WTC11 (cell line): ENCODE measurements around the gene CRYGS.

Source experiments
- SP1 ChIP-seq: sonication (generic); formaldehyde crosslinking; conservative IDR thresholded peaks from 2 replicates; pipeline ENCODE4 v1.8.1; 2022; ENCODE audit warnings: missing genetic modification reagents
- ZNF232 ChIP-seq: sonication (generic); formaldehyde crosslinking; IDR thresholded peaks from 2 replicates; pipeline ENCODE4 v1.8.0; 2022; ENCODE audit warnings: mild to moderate bottlenecking, missing genetic modification reagents
- ZNF423 ChIP-seq: fragments of 250-450 bp; sonication (Bioruptor Pico); IDR thresholded peaks from 2 replicates; pipeline ENCODE4 v2.1.2; 2022; ENCODE audit warnings: mild to moderate bottlenecking, moderate library complexity
- TF ChIP-seq, protein P1 (sequence below): fragments of 200-600 bp; IDR thresholded peaks from 2 replicates; pipeline ENCODE4 v1.8.0; 2022; ENCODE audit warnings: antibody characterized with exemption
- TF ChIP-seq, protein P2 (sequence below): sonication (generic); formaldehyde crosslinking; conservative IDR thresholded peaks from 2 replicates; pipeline ENCODE4 v1.8.1; 2023; ENCODE audit warnings: mild to moderate bottlenecking, low read depth, missing genetic modification reagents, moderate library complexity
- TF ChIP-seq, protein P3 (sequence below): sonication (generic); formaldehyde crosslinking; IDR thresholded peaks from 2 replicates; pipeline ENCODE4 v1.8.0; 2022; ENCODE audit warnings: missing genetic modification reagents

DNA sequence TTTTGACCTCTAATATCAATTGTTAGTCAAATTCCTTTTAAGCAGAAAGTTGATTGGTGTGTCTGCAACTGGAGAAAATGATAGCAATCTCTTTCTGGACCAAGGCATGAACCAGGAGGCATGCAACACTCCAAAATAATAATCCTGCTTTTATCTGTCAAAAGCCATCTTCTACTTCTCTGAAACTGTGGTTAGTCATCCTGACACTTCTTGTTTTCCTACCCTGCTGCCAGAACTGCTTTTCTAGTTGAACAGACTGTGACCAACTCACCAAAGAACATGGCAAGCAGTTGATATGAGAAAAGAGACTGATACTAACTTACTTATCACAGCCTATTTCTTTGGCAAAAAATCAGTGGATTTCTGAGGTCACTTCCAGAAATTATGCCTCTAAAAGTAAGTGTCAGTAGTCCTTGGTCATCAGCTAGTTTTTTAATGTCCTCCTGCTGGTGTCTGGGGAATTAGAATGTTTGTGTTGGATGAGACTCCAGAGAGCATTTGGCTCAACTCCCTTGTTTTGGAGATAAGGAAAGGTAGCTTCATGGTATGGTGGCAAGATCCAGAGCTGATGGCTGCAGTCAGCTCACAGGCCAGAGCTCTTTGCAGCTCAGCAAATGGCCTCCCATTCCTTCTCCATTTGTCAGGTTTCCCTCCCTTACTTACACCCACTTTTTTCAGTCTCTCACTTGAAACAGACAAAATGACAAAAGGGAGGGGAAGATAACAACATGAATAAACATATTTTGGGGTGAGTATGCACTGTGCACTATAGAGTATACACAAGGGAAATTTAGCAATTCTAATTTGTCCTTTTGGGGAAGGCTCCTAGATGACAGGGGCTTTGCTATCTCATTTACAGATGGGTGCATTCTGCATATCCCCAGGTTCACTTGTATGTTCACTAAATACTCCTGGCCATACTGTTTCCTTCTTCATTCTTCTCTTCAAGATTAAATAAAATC, 7.0 kb downstream of the CRYGS start:
- TF ChIP-seq, protein P1, sequence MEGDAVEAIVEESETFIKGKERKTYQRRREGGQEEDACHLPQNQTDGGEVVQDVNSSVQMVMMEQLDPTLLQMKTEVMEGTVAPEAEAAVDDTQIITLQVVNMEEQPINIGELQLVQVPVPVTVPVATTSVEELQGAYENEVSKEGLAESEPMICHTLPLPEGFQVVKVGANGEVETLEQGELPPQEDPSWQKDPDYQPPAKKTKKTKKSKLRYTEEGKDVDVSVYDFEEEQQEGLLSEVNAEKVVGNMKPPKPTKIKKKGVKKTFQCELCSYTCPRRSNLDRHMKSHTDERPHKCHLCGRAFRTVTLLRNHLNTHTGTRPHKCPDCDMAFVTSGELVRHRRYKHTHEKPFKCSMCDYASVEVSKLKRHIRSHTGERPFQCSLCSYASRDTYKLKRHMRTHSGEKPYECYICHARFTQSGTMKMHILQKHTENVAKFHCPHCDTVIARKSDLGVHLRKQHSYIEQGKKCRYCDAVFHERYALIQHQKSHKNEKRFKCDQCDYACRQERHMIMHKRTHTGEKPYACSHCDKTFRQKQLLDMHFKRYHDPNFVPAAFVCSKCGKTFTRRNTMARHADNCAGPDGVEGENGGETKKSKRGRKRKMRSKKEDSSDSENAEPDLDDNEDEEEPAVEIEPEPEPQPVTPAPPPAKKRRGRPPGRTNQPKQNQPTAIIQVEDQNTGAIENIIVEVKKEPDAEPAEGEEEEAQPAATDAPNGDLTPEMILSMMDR = no peak
- TF ChIP-seq SP1 (CRISPR knock-in tag) (no peak), ZNF423 (CRISPR knock-in tag) (no peak), ZNF232 (CRISPR knock-in tag) (no peak)
- TF ChIP-seq, protein P2, sequence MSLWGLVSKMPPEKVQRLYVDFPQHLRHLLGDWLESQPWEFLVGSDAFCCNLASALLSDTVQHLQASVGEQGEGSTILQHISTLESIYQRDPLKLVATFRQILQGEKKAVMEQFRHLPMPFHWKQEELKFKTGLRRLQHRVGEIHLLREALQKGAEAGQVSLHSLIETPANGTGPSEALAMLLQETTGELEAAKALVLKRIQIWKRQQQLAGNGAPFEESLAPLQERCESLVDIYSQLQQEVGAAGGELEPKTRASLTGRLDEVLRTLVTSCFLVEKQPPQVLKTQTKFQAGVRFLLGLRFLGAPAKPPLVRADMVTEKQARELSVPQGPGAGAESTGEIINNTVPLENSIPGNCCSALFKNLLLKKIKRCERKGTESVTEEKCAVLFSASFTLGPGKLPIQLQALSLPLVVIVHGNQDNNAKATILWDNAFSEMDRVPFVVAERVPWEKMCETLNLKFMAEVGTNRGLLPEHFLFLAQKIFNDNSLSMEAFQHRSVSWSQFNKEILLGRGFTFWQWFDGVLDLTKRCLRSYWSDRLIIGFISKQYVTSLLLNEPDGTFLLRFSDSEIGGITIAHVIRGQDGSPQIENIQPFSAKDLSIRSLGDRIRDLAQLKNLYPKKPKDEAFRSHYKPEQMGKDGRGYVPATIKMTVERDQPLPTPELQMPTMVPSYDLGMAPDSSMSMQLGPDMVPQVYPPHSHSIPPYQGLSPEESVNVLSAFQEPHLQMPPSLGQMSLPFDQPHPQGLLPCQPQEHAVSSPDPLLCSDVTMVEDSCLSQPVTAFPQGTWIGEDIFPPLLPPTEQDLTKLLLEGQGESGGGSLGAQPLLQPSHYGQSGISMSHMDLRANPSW (CRISPR knock-in tag) = no peak
- TF ChIP-seq, protein P3, sequence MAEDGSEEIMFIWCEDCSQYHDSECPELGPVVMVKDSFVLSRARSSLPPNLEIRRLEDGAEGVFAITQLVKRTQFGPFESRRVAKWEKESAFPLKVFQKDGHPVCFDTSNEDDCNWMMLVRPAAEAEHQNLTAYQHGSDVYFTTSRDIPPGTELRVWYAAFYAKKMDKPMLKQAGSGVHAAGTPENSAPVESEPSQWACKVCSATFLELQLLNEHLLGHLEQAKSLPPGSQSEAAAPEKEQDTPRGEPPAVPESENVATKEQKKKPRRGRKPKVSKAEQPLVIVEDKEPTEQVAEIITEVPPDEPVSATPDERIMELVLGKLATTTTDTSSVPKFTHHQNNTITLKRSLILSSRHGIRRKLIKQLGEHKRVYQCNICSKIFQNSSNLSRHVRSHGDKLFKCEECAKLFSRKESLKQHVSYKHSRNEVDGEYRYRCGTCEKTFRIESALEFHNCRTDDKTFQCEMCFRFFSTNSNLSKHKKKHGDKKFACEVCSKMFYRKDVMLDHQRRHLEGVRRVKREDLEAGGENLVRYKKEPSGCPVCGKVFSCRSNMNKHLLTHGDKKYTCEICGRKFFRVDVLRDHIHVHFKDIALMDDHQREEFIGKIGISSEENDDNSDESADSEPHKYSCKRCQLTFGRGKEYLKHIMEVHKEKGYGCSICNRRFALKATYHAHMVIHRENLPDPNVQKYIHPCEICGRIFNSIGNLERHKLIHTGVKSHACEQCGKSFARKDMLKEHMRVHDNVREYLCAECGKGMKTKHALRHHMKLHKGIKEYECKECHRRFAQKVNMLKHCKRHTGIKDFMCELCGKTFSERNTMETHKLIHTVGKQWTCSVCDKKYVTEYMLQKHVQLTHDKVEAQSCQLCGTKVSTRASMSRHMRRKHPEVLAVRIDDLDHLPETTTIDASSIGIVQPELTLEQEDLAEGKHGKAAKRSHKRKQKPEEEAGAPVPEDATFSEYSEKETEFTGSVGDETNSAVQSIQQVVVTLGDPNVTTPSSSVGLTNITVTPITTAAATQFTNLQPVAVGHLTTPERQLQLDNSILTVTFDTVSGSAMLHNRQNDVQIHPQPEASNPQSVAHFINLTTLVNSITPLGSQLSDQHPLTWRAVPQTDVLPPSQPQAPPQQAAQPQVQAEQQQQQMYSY (CRISPR knock-in tag) = no peak
